Tibial nerve (tissue), 3 donors: ENCODE measurements around the gene COMT.

Experiments used
- POLR2A ChIP-seq, 2 donors: fragments of 450-650 bp; IDR thresholded peaks; one replicate each; pipeline ENCODE4 v1.6.1; 2017; ENCODE audit warnings: antibody characterized with exemption in 2 of 2, mild to moderate bottlenecking in 2 of 2, moderate library complexity in 2 of 2
- TF ChIP-seq, protein P1 (sequence below), 5 experiments: fragments of 200-600 bp in 3 of 5; fragments of 450-650 bp in 2 of 5; sonication (generic) in 3 of 5; IDR thresholded peaks; one replicate each; pipeline ENCODE4 v1.5.1; 2016 to 2019; ENCODE audit warnings: antibody characterized with exemption in 5 of 5, mild to moderate bottlenecking in 3 of 5, moderate library complexity in 2 of 5

DNA sequence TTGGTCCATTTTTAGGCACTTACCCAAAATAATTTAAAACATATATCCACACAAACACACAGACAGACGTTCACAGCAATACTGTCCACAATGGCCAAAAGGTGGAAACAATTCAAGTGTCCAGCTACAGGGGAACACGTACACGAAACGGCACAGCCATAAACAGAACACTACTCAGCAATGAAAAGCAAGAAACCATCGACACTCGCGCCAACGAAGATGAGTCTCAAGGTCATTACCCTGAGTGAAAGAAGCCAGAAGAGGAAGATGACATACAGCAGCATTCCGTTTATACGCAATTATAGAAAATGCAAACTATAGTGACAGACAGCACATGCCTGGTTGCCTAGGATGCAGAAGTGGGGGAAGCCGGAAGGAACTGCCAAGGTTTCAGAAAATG is 13.4 kb upstream of the COMT start:
- TF ChIP-seq, protein P1, sequence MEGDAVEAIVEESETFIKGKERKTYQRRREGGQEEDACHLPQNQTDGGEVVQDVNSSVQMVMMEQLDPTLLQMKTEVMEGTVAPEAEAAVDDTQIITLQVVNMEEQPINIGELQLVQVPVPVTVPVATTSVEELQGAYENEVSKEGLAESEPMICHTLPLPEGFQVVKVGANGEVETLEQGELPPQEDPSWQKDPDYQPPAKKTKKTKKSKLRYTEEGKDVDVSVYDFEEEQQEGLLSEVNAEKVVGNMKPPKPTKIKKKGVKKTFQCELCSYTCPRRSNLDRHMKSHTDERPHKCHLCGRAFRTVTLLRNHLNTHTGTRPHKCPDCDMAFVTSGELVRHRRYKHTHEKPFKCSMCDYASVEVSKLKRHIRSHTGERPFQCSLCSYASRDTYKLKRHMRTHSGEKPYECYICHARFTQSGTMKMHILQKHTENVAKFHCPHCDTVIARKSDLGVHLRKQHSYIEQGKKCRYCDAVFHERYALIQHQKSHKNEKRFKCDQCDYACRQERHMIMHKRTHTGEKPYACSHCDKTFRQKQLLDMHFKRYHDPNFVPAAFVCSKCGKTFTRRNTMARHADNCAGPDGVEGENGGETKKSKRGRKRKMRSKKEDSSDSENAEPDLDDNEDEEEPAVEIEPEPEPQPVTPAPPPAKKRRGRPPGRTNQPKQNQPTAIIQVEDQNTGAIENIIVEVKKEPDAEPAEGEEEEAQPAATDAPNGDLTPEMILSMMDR (IDR thresholded peaks at IDR 0.05): no peak
- no peak for TF ChIP-seq POLR2A (IDR thresholded peaks at IDR 0.05)
